Trophoblast cell (in vitro differentiated cells and primary cell): ENCODE measurements around the gene MCM3AP.
"Not testable (repeated sequence)": the region's sequence is repeated elsewhere in the genome, so short reads cannot be mapped to it uniquely, and the experiment has no call there.

Source experiments
- DNase-seq, 2 donors: peaks; one replicate each; pipeline ENCODE4 v3.0.0-alpha.2; 2016
- H2AFZ ChIP-seq: 2 replicates; pipeline ENCODE4 v1.6.1; 2013; ENCODE audit warnings: low read length, moderate library complexity, mild to moderate bottlenecking; ENCODE audit not compliant: insufficient read depth, poor library complexity
- H2AK5ac ChIP-seq: 2 replicates; pipeline ENCODE4 v1.6.1; 2013; ENCODE audit warnings: mild to moderate bottlenecking, low read length
- H2BK120ac ChIP-seq: 2 replicates; pipeline ENCODE4 v1.6.1; 2013; ENCODE audit warnings: low read length, mild to moderate bottlenecking, moderate library complexity; ENCODE audit not compliant: insufficient read depth, poor library complexity
- H2BK12ac ChIP-seq: 2 replicates; pipeline ENCODE4 v1.6.1; 2013; ENCODE audit warnings: mild to moderate bottlenecking, low read length, moderate library complexity
- H2BK5ac ChIP-seq: 2 replicates; pipeline ENCODE4 v1.6.1; 2013; ENCODE audit warnings: low read length, low read depth, moderate library complexity, mild to moderate bottlenecking; ENCODE audit not compliant: poor library complexity
- H3K14ac ChIP-seq: 2 replicates; pipeline ENCODE4 v1.6.1; 2013; ENCODE audit warnings: mild to moderate bottlenecking, low read length
- H3K18ac ChIP-seq: 2 replicates; pipeline ENCODE4 v1.6.1; 2013; ENCODE audit warnings: mild to moderate bottlenecking, low read length
- H3K23ac ChIP-seq: 2 replicates; pipeline ENCODE4 v1.6.1; 2013; ENCODE audit warnings: low read length
- H3K27ac ChIP-seq: 2 replicates; pipeline ENCODE4 v1.5.1; 2013; ENCODE audit warnings: low read depth, mild to moderate bottlenecking, inconsistent platforms, low read length, moderate library complexity
- H3K27me3 ChIP-seq: 2 replicates; pipeline ENCODE4 v1.6.1; 2013; ENCODE audit warnings: inconsistent platforms, mild to moderate bottlenecking, low read length, moderate library complexity; ENCODE audit not compliant: insufficient read depth
- H3K36me3 ChIP-seq, 2 experiments: 1 replicate in 1 of 2; 2 replicates in 1 of 2; pipeline ENCODE4 v1.6.1; 2013; ENCODE audit warnings: low read length in 2 of 2, mild to moderate bottlenecking in 2 of 2, moderate library complexity in 1 of 2; ENCODE audit not compliant: insufficient read depth in 2 of 2, control insufficient read depth in 1 of 2
- H3K4ac ChIP-seq: 2 replicates; pipeline ENCODE4 v1.6.1; 2013; ENCODE audit warnings: low read depth, mild to moderate bottlenecking, low read length, moderate library complexity
- H3K4me1 ChIP-seq, 2 experiments: 1 replicate in 1 of 2; 2 replicates in 1 of 2; pipeline ENCODE4 v1.6.1; 2013; ENCODE audit warnings: low read length in 2 of 2, mild to moderate bottlenecking in 2 of 2, moderate library complexity in 1 of 2; ENCODE audit not compliant: insufficient read depth in 2 of 2, control insufficient read depth in 1 of 2
- H3K4me2 ChIP-seq: 2 replicates; pipeline ENCODE4 v1.6.1; 2013; ENCODE audit warnings: inconsistent platforms, mild to moderate bottlenecking, low read length, moderate library complexity
- H3K4me3 ChIP-seq: 2 replicates; pipeline ENCODE4 v1.5.1; 2013; ENCODE audit warnings: mild to moderate bottlenecking, low read depth, low read length, inconsistent platforms
- H3K79me1 ChIP-seq: one replicate; pipeline ENCODE4 v1.6.1; 2013; ENCODE audit warnings: low read length
- H3K79me2 ChIP-seq: 2 replicates; pipeline ENCODE4 v1.6.1; 2013; ENCODE audit warnings: low read length, mild to moderate bottlenecking; ENCODE audit not compliant: control insufficient read depth, insufficient read depth, poor library complexity
- H3K9ac ChIP-seq: 2 replicates; pipeline ENCODE4 v1.6.1; 2013; ENCODE audit warnings: mild to moderate bottlenecking, low read length
- H3K9me3 ChIP-seq: 2 replicates; pipeline ENCODE4 v1.6.1; 2013; ENCODE audit warnings: low read depth, mild to moderate bottlenecking, control low read depth, inconsistent platforms, low read length; ENCODE audit not compliant: insufficient read depth
- H4K12ac ChIP-seq: 2 replicates; pipeline ENCODE4 v1.6.1; 2013; ENCODE audit warnings: low read depth, mild to moderate bottlenecking, low read length, moderate library complexity
- H4K8ac ChIP-seq: 2 replicates; pipeline ENCODE4 v1.6.1; 2013; ENCODE audit warnings: low read depth, mild to moderate bottlenecking, low read length, moderate library complexity
- H4K91ac ChIP-seq: one replicate; pipeline ENCODE4 v1.6.1; 2013; ENCODE audit warnings: low read depth, mild to moderate bottlenecking, low read length, moderate library complexity
- WGBS: extraction: QIAGEN DNeasy Blood & Tissue Kit; methylation state at CpG from one replicate; pipeline ENCODE4 v1.1.7; 2013; ENCODE audit warnings: missing lambda C conversion rate; ENCODE audit not compliant: insufficient read length, insufficient coverage; ENCODE audit errors: extremely low coverage; 5-methylcytosine and 5-hydroxymethylcytosine counted together

MCM3AP gene

DNA sequence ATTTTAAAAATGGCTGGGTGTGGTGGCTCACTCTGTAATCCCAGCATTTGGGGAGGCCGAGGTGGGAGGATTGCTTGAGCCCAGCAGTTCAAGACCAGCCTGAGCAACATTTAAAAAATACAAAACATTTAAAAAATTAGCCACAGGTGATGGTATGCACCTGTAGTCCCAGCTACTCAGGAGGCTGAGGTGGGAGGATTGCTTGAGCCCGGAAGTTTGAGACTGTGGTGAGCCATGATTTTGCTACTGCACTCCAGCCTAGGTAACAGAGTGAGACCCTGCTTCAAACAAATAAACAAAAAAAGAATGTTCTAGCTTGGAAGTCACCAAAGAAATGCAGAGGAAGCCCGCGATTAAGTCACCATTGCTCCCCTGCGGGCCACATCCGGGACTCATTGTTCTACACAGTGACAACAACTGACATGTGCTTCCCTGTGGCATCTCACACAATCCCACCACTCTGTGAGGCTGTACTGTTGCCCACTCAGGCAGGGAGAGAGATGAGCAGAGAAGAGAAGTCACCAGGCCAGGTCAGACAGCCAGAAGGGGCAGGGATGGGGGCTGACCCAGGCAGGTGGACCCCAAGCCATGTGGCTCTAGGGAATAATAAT is 82.7 kb downstream of the MCM3AP start:
- no peak overlapping the region for H3K4ac ChIP-seq
- H3K9me3 ChIP-seq: no peaks in the 10 kb centered on the region
- DNase-seq: peak; percentile 84 to 88
- H2AFZ ChIP-seq: no peak overlapping the region
- no peak overlapping the region for H2AK5ac ChIP-seq
- no peaks in the 10 kb centered on the region for H3K27me3 ChIP-seq
- H3K79me1 ChIP-seq: no peaks in the 10 kb centered on the region
- no peaks in the 10 kb centered on the region for H3K4me1 ChIP-seq
- WGBS: no CpG with 5 or more reads among the region's 6 CpGs
- no peak overlapping the region for H3K27ac ChIP-seq
- H3K18ac ChIP-seq: no peak overlapping the region
- H4K12ac ChIP-seq: no peak overlapping the region
- no peak overlapping the region for H3K23ac ChIP-seq
- H3K36me3 ChIP-seq: peaks cover 46 to 53% of the 10 kb centered on the region in 2 experiments
- no peak overlapping the region for H2BK12ac ChIP-seq
- H3K4me3 ChIP-seq: no peak overlapping the region
- H2BK120ac ChIP-seq: no peak overlapping the region
- no peak overlapping the region for H3K9ac ChIP-seq
- H3K79me2 ChIP-seq: no peaks in the 10 kb centered on the region
- H2BK5ac ChIP-seq: no peak overlapping the region
- no peak overlapping the region for H4K91ac ChIP-seq
- H3K4me2 ChIP-seq: no peak overlapping the region
- no peak overlapping the region for H4K8ac ChIP-seq
- no peak overlapping the region for H3K14ac ChIP-seq

DNA sequence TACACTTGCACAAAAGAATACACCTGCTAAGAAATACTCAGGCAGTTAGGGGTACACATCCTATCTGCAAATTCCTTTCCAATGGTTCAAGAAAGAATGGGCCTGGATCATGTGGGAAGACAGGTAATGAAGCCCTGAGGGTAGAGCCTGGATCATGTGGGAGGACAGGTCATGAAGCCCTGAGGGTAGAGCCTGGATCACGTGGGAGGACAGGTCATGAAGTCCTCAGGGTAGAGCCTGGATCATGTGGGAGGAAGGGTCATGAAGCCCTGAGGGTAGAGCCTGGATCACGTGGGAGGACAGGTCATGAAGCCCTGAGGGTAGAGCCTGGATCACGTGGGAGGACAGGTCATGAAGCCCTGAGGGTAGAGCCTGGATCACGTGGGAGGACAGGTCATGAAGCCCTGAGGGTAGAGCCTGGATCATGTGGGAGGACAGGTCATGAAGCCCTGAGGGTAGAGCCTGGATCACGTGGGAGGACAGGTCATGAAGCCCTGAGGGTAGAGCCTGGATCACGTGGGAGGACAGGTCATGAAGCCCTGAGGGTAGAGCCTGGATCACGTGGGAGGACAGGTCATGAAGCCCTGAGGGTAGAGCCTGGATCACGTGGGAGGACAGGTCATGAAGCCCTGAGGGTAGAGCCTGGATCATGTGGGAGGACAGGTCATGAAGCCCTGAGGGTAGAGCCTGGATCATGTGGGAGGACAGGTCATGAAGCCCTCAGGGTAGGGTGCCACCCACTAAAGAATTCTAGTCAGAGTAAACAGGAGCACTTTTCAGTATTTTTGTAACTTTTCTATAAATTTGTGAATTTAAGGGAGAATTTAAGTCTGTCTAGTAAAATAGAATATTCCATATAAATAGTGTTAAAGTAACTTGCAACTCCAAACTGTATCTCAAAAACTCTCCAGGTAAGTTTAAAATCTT is 84.3 kb downstream of the MCM3AP start:
- WGBS: no CpG with 5 or more reads among the region's 8 CpGs
- peak; percentile 66 to 88 for DNase-seq
- H3K23ac ChIP-seq: not testable (repeated sequence)

DNA sequence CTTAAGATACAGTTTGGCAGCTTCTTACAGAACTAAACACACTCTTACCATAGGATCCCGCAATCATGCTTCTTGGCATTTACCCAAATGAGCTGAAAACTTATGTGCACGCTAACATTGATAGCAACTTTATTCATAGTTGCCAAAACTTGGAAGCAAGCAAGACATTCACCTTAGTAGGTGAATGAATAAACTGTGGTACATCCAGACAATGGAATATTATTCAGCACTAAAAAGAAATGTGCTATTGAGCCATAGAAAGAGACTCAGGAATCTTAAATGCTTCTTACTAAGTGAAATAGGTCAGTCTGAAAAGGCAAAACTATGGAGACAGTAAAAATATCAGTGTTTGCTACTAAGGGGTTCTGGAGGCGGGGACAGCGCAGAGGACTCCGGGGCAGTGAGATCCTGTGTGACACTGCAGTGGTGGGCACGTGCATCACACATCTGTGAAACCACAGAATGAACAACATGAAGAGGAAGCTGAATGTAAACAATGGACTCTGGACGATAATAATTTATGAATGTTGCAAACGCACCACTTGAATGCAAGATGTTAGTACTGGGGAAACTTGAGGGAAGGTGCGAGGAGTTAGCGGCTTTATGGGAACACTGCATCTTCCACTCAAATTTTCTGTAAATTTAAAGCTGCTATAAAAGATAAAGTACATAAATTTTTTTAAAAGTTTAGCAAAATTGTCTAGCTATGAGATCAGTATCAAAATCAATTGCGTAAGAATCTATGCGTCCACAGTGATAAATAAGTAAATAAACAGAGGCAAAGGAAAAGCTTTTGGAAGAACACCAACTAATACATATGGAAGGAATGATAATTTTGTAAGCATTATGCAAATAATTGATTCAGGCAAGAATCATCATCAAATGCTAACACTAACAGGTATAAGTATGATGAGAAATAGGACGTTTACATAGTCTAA is 85.7 kb downstream of the MCM3AP start:
- no peak overlapping the region for H3K14ac ChIP-seq

More for the DNA sequence above, 84.3 kb downstream of the MCM3AP start:
- H3K4me2 ChIP-seq, H3K9ac ChIP-seq, H3K9me3 ChIP-seq, H2AFZ ChIP-seq, H2AK5ac ChIP-seq, H3K18ac ChIP-seq, H3K4me1 ChIP-seq, H4K8ac ChIP-seq, H3K79me1 ChIP-seq, H3K14ac ChIP-seq, H4K12ac ChIP-seq, H2BK5ac ChIP-seq, H3K79me2 ChIP-seq, H2BK12ac ChIP-seq, H4K91ac ChIP-seq, H3K4ac ChIP-seq, H3K4me3 ChIP-seq, H3K27me3 ChIP-seq, H2BK120ac ChIP-seq: not testable (repeated sequence)
- peak overlapping the region; percentile 55 for H3K27ac ChIP-seq
- peaks cover 42 to 44% of the 10 kb centered on the region in 2 experiments for H3K36me3 ChIP-seq

DNA sequence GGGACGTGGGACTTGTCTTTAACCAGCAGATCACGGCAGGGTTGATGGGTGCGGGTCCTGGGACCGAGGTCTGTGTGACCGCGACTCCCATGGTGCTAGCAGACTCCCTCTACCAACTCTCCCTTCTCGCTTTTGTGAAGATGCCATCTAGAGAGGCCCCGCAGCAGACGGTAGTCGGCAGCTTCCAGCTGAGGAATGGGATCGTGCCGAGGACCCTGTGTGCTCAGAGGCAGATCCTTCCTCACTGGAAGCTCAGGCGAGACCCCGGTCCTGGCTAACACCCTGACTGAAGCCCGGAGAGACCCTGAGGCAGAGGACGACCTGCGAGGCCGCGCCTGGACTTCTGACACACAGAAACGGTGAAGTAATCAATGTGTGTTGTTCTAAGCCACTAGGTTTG is 88.7 kb downstream of the MCM3AP start:
- H3K79me2 ChIP-seq: no peaks in the 10 kb centered on the region
- no peak overlapping the region for H3K4me3 ChIP-seq
- no peak overlapping the region for H3K27ac ChIP-seq
- no peaks in the 10 kb centered on the region for H3K27me3 ChIP-seq
- H4K12ac ChIP-seq: no peak overlapping the region
- H3K4ac ChIP-seq: no peak overlapping the region
- no peak overlapping the region for H4K8ac ChIP-seq
- H3K18ac ChIP-seq: no peak overlapping the region
- H3K4me1 ChIP-seq: peaks cover under 1 to 1% of the 10 kb centered on the region in 2 experiments
- no peak overlapping the region for H2AK5ac ChIP-seq
- no peak overlapping the region for H3K14ac ChIP-seq
- no peak for DNase-seq
- no peak overlapping the region for H3K23ac ChIP-seq
- H3K36me3 ChIP-seq: peaks cover 59 to 61% of the 10 kb centered on the region in 2 experiments
- H3K9ac ChIP-seq: no peak overlapping the region
- H2BK5ac ChIP-seq: no peak overlapping the region
- H2BK12ac ChIP-seq: no peak overlapping the region
- H2AFZ ChIP-seq: no peak overlapping the region
- no peak overlapping the region for H4K91ac ChIP-seq
- WGBS: no CpG with 5 or more reads among the region's 20 CpGs
- no peak overlapping the region for H2BK120ac ChIP-seq
- peaks cover 8% of the 10 kb centered on the region for H3K9me3 ChIP-seq
- no peak overlapping the region for H3K4me2 ChIP-seq
- H3K79me1 ChIP-seq: no peaks in the 10 kb centered on the region

More for the DNA sequence above, 85.7 kb downstream of the MCM3AP start:
- Histone ChIP-seq H3K27me3 (no peaks in the 10 kb centered on the region), H3K9me3 (peaks cover 2% of the 10 kb centered on the region), H4K8ac (no peak overlapping the region), H3K79me2 (no peaks in the 10 kb centered on the region), H4K91ac (no peak overlapping the region), H2BK120ac (no peak overlapping the region), H3K23ac (no peak overlapping the region), H3K9ac (no peak overlapping the region), H3K27ac (no peak overlapping the region), H3K4ac (no peak overlapping the region), H3K79me1 (no peaks in the 10 kb centered on the region), H2AFZ (no peak overlapping the region), H3K4me2 (no peak overlapping the region), H2BK5ac (no peak overlapping the region), H2AK5ac (no peak overlapping the region), H3K4me1 (no peaks in the 10 kb centered on the region), H4K12ac (no peak overlapping the region), H2BK12ac (no peak overlapping the region), H3K4me3 (no peak overlapping the region), H3K18ac (no peak overlapping the region), H3K36me3 (peaks cover 45 to 46% of the 10 kb centered on the region in 2 experiments)
- WGBS: no CpG with 5 or more reads among the region's 13 CpGs
- DNase-seq: no peak
